IPS DF 6.9 (cell line): Measurements from ENCODE around the gene CHSY3.
A peak's percentile ranks its signal among the peaks of the same experiment; 100 is the strongest.
"Not testable (repeated sequence)": the region's sequence is repeated elsewhere in the genome, so short reads cannot be mapped to it uniquely, and the experiment has no call there.

Source experiments
- DNase-seq: peaks from one replicate; pipeline ENCODE4 v3.0.0-alpha.2; 2013; ENCODE audit warnings: low read depth, low spot score
- H3K27ac ChIP-seq: one replicate; pipeline ENCODE4 v1.5.1; 2013; ENCODE audit warnings: low read length, control low read depth
- H3K27me3 ChIP-seq: 2 replicates; pipeline ENCODE4 v1.6.1; 2013; ENCODE audit warnings: mild to moderate bottlenecking, low read length; ENCODE audit not compliant: control insufficient read depth, insufficient read depth
- H3K36me3 ChIP-seq: 2 replicates; pipeline ENCODE4 v1.6.1; 2013; ENCODE audit warnings: low read length; ENCODE audit not compliant: control insufficient read depth, insufficient read depth
- H3K4me1 ChIP-seq: 2 replicates; pipeline ENCODE4 v1.6.1; 2013; ENCODE audit warnings: low read length; ENCODE audit not compliant: control insufficient read depth, insufficient read depth
- H3K4me3 ChIP-seq: 2 replicates; pipeline ENCODE4 v1.5.1; 2013; ENCODE audit warnings: mild to moderate bottlenecking, low read length
- H3K9me3 ChIP-seq: 2 replicates; pipeline ENCODE4 v1.6.1; 2013; ENCODE audit warnings: low read length, inconsistent platforms; ENCODE audit not compliant: control insufficient read depth, insufficient read depth
- WGBS: extraction: QIAGEN DNeasy Blood & Tissue Kit; methylation state at CpG from one replicate; pipeline ENCODE4 v1.1.7; 2013; ENCODE audit warnings: mixed read lengths, missing lambda C conversion rate; ENCODE audit not compliant: insufficient read length, insufficient coverage; 5-methylcytosine and 5-hydroxymethylcytosine counted together

CHSY3 gene

DNA sequence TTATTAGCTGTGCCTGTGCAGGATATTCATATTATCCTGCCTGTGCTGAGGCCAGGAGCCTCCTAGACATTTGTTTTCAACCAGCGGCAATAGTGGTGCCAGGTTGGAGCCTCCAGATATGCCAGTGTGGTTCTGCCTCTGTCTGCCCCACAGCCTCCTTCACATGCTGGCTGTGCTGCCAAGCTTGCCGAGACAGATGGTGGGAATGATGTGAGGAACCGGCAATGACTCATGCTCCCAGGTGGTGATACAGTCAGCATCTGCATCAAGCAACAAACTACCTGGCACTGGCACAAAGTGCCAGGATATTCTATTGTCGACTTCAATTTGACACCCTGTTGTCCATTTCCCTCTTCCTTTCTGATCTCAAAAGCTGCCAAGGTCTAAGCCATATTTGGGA lies 285.7 kb downstream of the CHSY3 start:
- no peak overlapping the region for H3K4me3 ChIP-seq
- H3K36me3 ChIP-seq = no peaks in the 10 kb centered on the region
- H3K27me3 ChIP-seq = no peaks in the 10 kb centered on the region
- H3K27ac ChIP-seq = no peak overlapping the region
- no peak for DNase-seq
- no peaks in the 10 kb centered on the region for H3K9me3 ChIP-seq
- no CpG with 5 or more reads among the region's 4 CpGs for WGBS
- H3K4me1 ChIP-seq = no peaks in the 10 kb centered on the region

- Histone ChIP-seq H3K4me3 (no peak overlapping the region), H3K27me3 (no peaks in the 10 kb centered on the region), H3K9me3 (no peaks in the 10 kb centered on the region), H3K4me1 (no peaks in the 10 kb centered on the region), H3K27ac (no peak overlapping the region), H3K36me3 (no peaks in the 10 kb centered on the region)
- peak; percentile 16 for DNase-seq
- WGBS = no CpG with 5 or more reads among the region's 3 CpGs
Observed at GRCh38 chr5:130198927-130199326, 294.7 kb downstream of the CHSY3 start.

DNA sequence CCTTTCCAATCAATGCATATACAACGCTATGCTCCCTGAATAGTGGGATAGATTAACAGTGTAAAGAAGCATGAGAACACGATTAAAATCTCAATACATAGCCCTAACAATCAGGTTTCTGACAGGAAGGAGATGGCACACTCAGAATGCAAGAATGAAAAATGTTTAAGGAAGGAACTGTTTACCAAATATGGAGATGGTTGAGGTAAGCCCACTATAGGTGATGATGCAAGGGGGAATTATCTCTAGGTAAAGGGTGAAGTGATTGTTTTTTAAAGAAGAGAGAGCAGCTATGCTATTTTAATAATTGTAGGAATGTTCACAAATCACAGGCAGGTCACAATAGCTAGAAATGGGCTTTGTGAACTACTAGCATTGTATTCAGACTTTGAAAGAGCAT lies 302.4 kb downstream of the CHSY3 start:
- Histone ChIP-seq H3K4me1 (no peaks in the 10 kb centered on the region), H3K4me3 (no peak overlapping the region), H3K9me3 (no peaks in the 10 kb centered on the region), H3K27me3 (no peaks in the 10 kb centered on the region), H3K36me3 (no peaks in the 10 kb centered on the region), H3K27ac (no peak overlapping the region)
- WGBS = no CpG with 5 or more reads among the region's 2 CpGs
- no peak for DNase-seq

DNA sequence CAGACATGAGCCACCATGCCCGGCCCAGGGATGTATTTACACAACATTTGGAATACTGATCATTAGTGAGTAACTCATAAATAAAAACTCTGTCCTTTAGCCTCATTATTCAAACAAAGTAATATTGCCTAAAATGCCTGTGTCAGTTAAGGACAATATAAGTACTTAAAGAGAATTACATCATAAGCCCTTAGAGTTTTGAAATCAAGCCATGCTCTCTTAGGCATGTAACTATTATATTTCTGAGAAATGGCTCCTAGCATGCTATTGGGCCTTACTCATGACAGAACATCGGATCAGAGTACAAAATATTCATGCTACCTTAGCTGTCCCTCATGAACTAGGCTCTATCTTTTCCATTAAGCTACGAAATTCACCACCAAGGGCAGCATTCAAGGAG lies 309.3 kb downstream of the CHSY3 start:
- H3K27ac ChIP-seq = no peak overlapping the region
- no peak for DNase-seq
- no peaks in the 10 kb centered on the region for H3K36me3 ChIP-seq
- H3K4me3 ChIP-seq = no peak overlapping the region
- no peaks in the 10 kb centered on the region for H3K9me3 ChIP-seq
- no peaks in the 10 kb centered on the region for H3K4me1 ChIP-seq
- H3K27me3 ChIP-seq = no peaks in the 10 kb centered on the region
- WGBS = no CpG with 5 or more reads among the region's 3 CpGs

GRCh38 chr5:130216286-130216685 lies 312.0 kb downstream of the CHSY3 start:
- no peak for DNase-seq
- no peaks in the 10 kb centered on the region for H3K4me1 ChIP-seq
- no peaks in the 10 kb centered on the region for H3K36me3 ChIP-seq
- no peak overlapping the region for H3K4me3 ChIP-seq
- H3K9me3 ChIP-seq = no peaks in the 10 kb centered on the region
- WGBS = no CpG with 5 or more reads among the region's 2 CpGs
- H3K27me3 ChIP-seq = no peaks in the 10 kb centered on the region
- no peak overlapping the region for H3K27ac ChIP-seq

DNA sequence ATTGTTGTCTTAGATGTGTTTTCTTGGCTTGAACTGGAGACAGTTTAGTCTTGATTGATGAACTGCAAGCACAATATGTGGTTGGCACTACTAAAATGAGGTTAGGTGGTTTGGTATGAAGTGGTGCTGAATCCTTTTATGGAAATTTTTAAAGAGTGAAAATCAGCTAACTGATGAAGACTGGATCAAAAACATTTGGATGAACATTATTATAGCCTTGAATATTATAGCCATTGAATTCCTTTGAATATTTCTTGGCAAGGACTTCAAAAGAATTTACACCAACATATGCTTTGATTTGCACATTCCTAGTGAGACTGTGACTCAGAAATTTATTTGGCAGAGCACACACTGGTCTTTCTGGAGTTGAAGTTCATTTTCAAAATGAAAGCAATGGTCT lies 318.3 kb downstream of the CHSY3 start:
- H3K4me1 ChIP-seq = no peaks in the 10 kb centered on the region
- no peak for DNase-seq

GRCh38 chr5:130226556-130226955 lies 322.3 kb downstream of the CHSY3 start:
- not testable (repeated sequence) for DNase-seq, H3K4me3 ChIP-seq, H3K27ac ChIP-seq, H3K36me3 ChIP-seq, H3K27me3 ChIP-seq, H3K4me1 ChIP-seq, H3K9me3 ChIP-seq
- WGBS = no CpG with 5 or more reads among the region's 2 CpGs

More for the DNA sequence above, 318.3 kb downstream of the CHSY3 start:
- Histone ChIP-seq H3K27me3 (no peaks in the 10 kb centered on the region), H3K9me3 (no peaks in the 10 kb centered on the region), H3K36me3 (no peaks in the 10 kb centered on the region), H3K4me3 (no peak overlapping the region), H3K27ac (no peak overlapping the region)

GRCh38 chr5:130227699-130228098 lies 323.4 kb downstream of the CHSY3 start:
- no peak overlapping the region for H3K27ac ChIP-seq
- H3K4me3 ChIP-seq = no peak overlapping the region
- no peaks in the 10 kb centered on the region for H3K27me3 ChIP-seq
- peak; percentile 25 for DNase-seq
- WGBS = no CpG with 5 or more reads among the region's 4 CpGs
- no peaks in the 10 kb centered on the region for H3K36me3 ChIP-seq
- no peaks in the 10 kb centered on the region for H3K4me1 ChIP-seq
- H3K9me3 ChIP-seq = no peaks in the 10 kb centered on the region

DNA sequence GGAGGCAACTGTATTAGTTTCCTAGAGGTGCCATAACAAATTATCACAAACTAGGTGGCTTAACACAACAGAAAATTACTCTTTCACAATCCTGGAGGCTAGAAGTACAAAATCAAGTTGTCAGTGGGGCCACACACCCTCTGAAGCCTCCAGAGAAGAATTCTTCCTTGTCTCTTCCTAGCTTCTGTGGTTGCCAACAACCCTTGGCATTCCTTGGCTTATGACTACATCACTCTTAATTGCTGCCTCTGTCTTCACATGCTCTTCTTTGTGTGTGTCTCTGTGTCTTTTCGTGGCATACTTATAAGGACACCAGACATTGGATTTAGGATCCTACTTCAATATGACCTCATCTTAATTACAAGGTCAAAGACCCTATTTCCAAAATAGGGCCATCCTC lies 327.5 kb downstream of the CHSY3 start:
- no peaks in the 10 kb centered on the region for H3K4me1 ChIP-seq
- no peak overlapping the region for H3K27ac ChIP-seq
- DNase-seq = no peak
- H3K36me3 ChIP-seq = no peaks in the 10 kb centered on the region
- no peaks in the 10 kb centered on the region for H3K9me3 ChIP-seq
- no peak overlapping the region for H3K4me3 ChIP-seq
- H3K27me3 ChIP-seq = no peaks in the 10 kb centered on the region
- no CpG with 5 or more reads among the region's 1 CpG for WGBS

- no peaks in the 10 kb centered on the region for H3K9me3 ChIP-seq
- no peak overlapping the region for H3K27ac ChIP-seq
- no peaks in the 10 kb centered on the region for H3K27me3 ChIP-seq
- H3K4me3 ChIP-seq = no peak overlapping the region
- H3K36me3 ChIP-seq = no peaks in the 10 kb centered on the region
- WGBS = no CpG with 5 or more reads among the region's 1 CpG
- no peaks in the 10 kb centered on the region for H3K4me1 ChIP-seq
- DNase-seq = no peak
Observed at GRCh38 chr5:130234816-130235215, 330.6 kb downstream of the CHSY3 start.
